HepG2 (cell line): ENCODE measurements around the gene DIPK1B. TPM values are rescaled to one million over a fixed set of nuclear protein-coding genes. Genes with fewer than 3 reads are reported as not detected.
A peak's percentile ranks its signal among the peaks of the same experiment; 100 is the strongest.

Experiments
- BRCA1 ChIP-seq: sonication (generic); formaldehyde crosslinking; IDR thresholded peaks from 2 replicates; pipeline ENCODE4 v1.4.0; 2020; ENCODE audit warnings: missing genetic modification reagents
- CREBL2 ChIP-seq: sonication (generic); formaldehyde crosslinking; IDR thresholded peaks from 2 replicates; pipeline ENCODE4 v1.8.1; 2023; ENCODE audit warnings: missing genetic modification reagents, mild to moderate bottlenecking, borderline replicate concordance
- ESRRA ChIP-seq: sonication (generic); formaldehyde crosslinking; IDR thresholded peaks from 2 replicates; pipeline ENCODE4 v1.5.1; 2020; ENCODE audit warnings: mild to moderate bottlenecking, low read depth, missing genetic modification reagents
- HNF4G ChIP-seq, 2 experiments: sonication (generic) in 1 of 2; formaldehyde crosslinking in 1 of 2; IDR thresholded peaks; 2 replicates each; pipeline versions ENCODE4 v1.4.0 to v1.6.1; 2011 to 2020; ENCODE audit warnings: borderline replicate concordance in 2 of 2, low read depth in 2 of 2, mild to moderate bottlenecking in 2 of 2, low read length in 1 of 2, missing genetic modification reagents in 1 of 2, moderate library complexity in 1 of 2
- JUN ChIP-seq: sonication (generic); formaldehyde crosslinking; IDR thresholded peaks from 2 replicates; pipeline ENCODE4 v1.4.0; 2020; ENCODE audit warnings: mild to moderate bottlenecking, missing genetic modification reagents
- NCOR1 ChIP-seq: fragments of 200-600 bp; sonication (generic); IDR thresholded peaks from 2 replicates; pipeline ENCODE4 v1.7.0; 2017; ENCODE audit warnings: antibody characterized with exemption, low read length, borderline replicate concordance
- NFE2L1 ChIP-seq: sonication (generic); formaldehyde crosslinking; IDR thresholded peaks from 2 replicates; pipeline ENCODE4 v1.4.0; 2020; ENCODE audit warnings: missing genetic modification reagents, mild to moderate bottlenecking, borderline replicate concordance
- NR2C2 ChIP-seq: sonication (generic); formaldehyde crosslinking; IDR thresholded peaks from 2 replicates; pipeline ENCODE4 v1.4.0; 2020; ENCODE audit warnings: missing genetic modification reagents, mild to moderate bottlenecking, moderate library complexity, borderline replicate concordance
- NR2F6 ChIP-seq, 2 experiments: IDR thresholded peaks; 2 replicates each; pipeline ENCODE4 v1.6.1; 2016; ENCODE audit warnings: antibody characterized with exemption in 1 of 2, mild to moderate bottlenecking in 1 of 2
- POLR2A ChIP-seq, 2 experiments: IDR thresholded peaks; 2 replicates each; pipeline ENCODE4 v1.6.1; 2011; ENCODE audit warnings: low read depth in 2 of 2, low read length in 2 of 2, mild to moderate bottlenecking in 1 of 2, moderate library complexity in 1 of 2; ENCODE audit not compliant: insufficient read depth in 1 of 2
- RERE ChIP-seq: IDR thresholded peaks from 2 replicates; pipeline ENCODE4 v1.6.1; 2016; ENCODE audit warnings: low read depth, missing genetic modification reagents, missing compliant biosample characterization
- RFXANK ChIP-seq: IDR thresholded peaks from 2 replicates; pipeline ENCODE4 v1.6.1; 2016
- ZBTB38 ChIP-seq: sonication (generic); formaldehyde crosslinking; IDR thresholded peaks from 2 replicates; pipeline ENCODE4 v1.5.1; 2020; ENCODE audit warnings: mild to moderate bottlenecking, missing genetic modification reagents
- ZNF501 ChIP-seq: sonication (generic); formaldehyde crosslinking; IDR thresholded peaks from 2 replicates; pipeline ENCODE4 v1.5.1; 2020; ENCODE audit warnings: mild to moderate bottlenecking, moderate library complexity, missing genetic modification reagents
- ZNF580 ChIP-seq: IDR thresholded peaks from 2 replicates; pipeline ENCODE4 v1.6.1; 2016; ENCODE audit warnings: low read depth, borderline replicate concordance
- ZNF609 ChIP-seq: sonication (generic); formaldehyde crosslinking; IDR thresholded peaks from 2 replicates; pipeline ENCODE4 v1.4.0; 2020; ENCODE audit warnings: mild to moderate bottlenecking, missing genetic modification reagents, borderline replicate concordance
- ZNF772 ChIP-seq: sonication (generic); formaldehyde crosslinking; IDR thresholded peaks from 2 replicates; pipeline ENCODE4 v1.5.0; 2020; ENCODE audit warnings: mild to moderate bottlenecking, missing genetic modification reagents
- ZNF792 ChIP-seq: IDR thresholded peaks from 2 replicates; pipeline ENCODE4 v1.6.1; 2016
- ZNF850 ChIP-seq: sonication (generic); formaldehyde crosslinking; conservative IDR thresholded peaks from 2 replicates; pipeline ENCODE4 v1.9.0; 2021; ENCODE audit warnings: mild to moderate bottlenecking, missing genetic modification reagents
- polyA plus RNA-seq, 8 experiments: library from polyadenylated mRNA; depleted of rRNA in 3 of 8; stranded (reverse) in 7 of 8; unstranded in 1 of 8; fragments of >200 nt; fragmentation: Illumina TruSeq in 4 of 8; extraction: Trizol in 4 of 8; gene quantifications; 2 replicates each; pipeline versions ENCODE4 v1.2.1 to v1.2.3, GENCODE V29; 2011 to 2016; ENCODE audit warnings: low read depth in 4 of 8, missing spikeins in 1 of 8, mixed read lengths in 1 of 8; ENCODE audit not compliant: insufficient read depth in 1 of 8
- total RNA-seq, 5 experiments: library from RNA; depleted of rRNA; stranded (reverse); fragments of >200 nt; fragmentation: Illumina TruSeq; extraction: Trizol; gene quantifications; 2 replicates each; pipeline ENCODE4 v1.2.3, GENCODE V29; 2016; ENCODE audit warnings: low read depth in 1 of 5

Gene DIPK1B
- total and polyA plus RNA-seq, 2 of the 13 experiments (the other 11 are each of a cell fraction or from before 2014, with no cell fraction given) = 0.18 to 3.9 TPM

GRCh38 chr9:136693490-136694162 is 18.7 kb upstream of the DIPK1B start (continued):
- TF ChIP-seq RERE (CRISPR knock-in tag) = peak; percentile 24; the same call in 1 of the 2 replicates
- no peak for TF ChIP-seq NFE2L1 (CRISPR knock-in tag)
- TF ChIP-seq POLR2A (IDR thresholded peaks at IDR 0.05; ENCODE audit: insufficient read depth in 1 of 2, low read depth in 2 of 2, low read length in 2 of 2) = no peak
- peak; percentile 86 for TF ChIP-seq ZNF609 (CRISPR knock-in tag)
- TF ChIP-seq CREBL2 (CRISPR knock-in tag) = no peak
- TF ChIP-seq NR2F6 (IDR thresholded peaks at IDR 0.05) = peak; percentile 99
- peak; percentile 100 for TF ChIP-seq NR2F6 (CRISPR knock-in tag; IDR thresholded peaks at IDR 0.05)
- TF ChIP-seq NR2C2 (CRISPR knock-in tag) = peak; percentile 89
- TF ChIP-seq ZNF501 (CRISPR knock-in tag) = 0 out of 2 replicates have a peak, but pooled peaks have one; percentile 31
- TF ChIP-seq ZNF580 (CRISPR knock-in tag) = peak; percentile 37; the same call in 1 of the 2 replicates
- TF ChIP-seq ZNF792 (CRISPR knock-in tag) = peak; percentile 14; the same call in 1 of the 2 replicates
- peak; percentile 97 for TF ChIP-seq ESRRA
- peak; percentile 82; the same call in 1 of the 2 replicates for TF ChIP-seq NCOR1
- TF ChIP-seq ZNF772 = peak; percentile 77; the same call in 1 of the 2 replicates
- no peak for TF ChIP-seq RFXANK
- peak; percentile 84 for TF ChIP-seq ZBTB38 (CRISPR knock-in tag)
- TF ChIP-seq ZNF850 (CRISPR knock-in tag) = no peak
- TF ChIP-seq HNF4G (IDR thresholded peaks at IDR 0.05; ENCODE audit: borderline replicate concordance, low read depth, low read length) = peak; percentile 96
- peak; percentile 95 for TF ChIP-seq HNF4G (CRISPR knock-in tag; IDR thresholded peaks at IDR 0.05; ENCODE audit: borderline replicate concordance, low read depth)
- TF ChIP-seq BRCA1 (CRISPR knock-in tag) = no peak
- peak; percentile 87 for TF ChIP-seq JUN (CRISPR knock-in tag)
